ENCODE data around the gene SYPL1. TPM values are rescaled to one million over a fixed set of nuclear protein-coding genes. Genes with fewer than 3 reads are reported as not detected.

SYPL1 gene
- total and polyA plus RNA-seq, 2 donors (not counting 1 experiment from before 2014, with no cell fraction given), result 58.5 to 130 TPM

GRCh38 chr7:106056513-106057203, 55.5 kb downstream of the SYPL1 start:
- peak overlapping the region; percentile 52 for H2AFZ ChIP-seq (ENCODE audit: insufficient read depth, low read depth, low read length, poor library complexity, severe bottlenecking)
- no peak overlapping the region for H3K4me3 ChIP-seq (ENCODE audit: control extremely low read depth in 1 of 5, extremely low read depth in 1 of 5, insufficient read depth in 1 of 5, low read depth in 2 of 5, low read length in 4 of 5)
- H4K20me1 ChIP-seq (ENCODE audit: control insufficient read depth, insufficient read depth, low read length, poor library complexity, severe bottlenecking), result no peaks in the 10 kb centered on the region
- peak; percentile 87 for DNase-seq
- ChIA-PET POLR2A (interaction anchor here (0.9 to 7.3 kb wide), 8 partner anchors 16 to 103 kb away, joined by 4 to 148 read pairs (median 14); partner anchors contain the start of gene SYPL1), CTCF (interaction anchor here (0.6 to 13.0 kb wide), 28 partner anchors 10 to 402 kb away, joined by 3 to 390 read pairs (median 10); partner anchors contain the start of gene SYPL1)
- peaks cover 0 to 12% (median 1%) of the 10 kb centered on the region in 3 donors for H3K9me3 ChIP-seq (ENCODE audit: control extremely low read depth in 1 of 3, control insufficient read depth in 2 of 3, insufficient read depth in 1 of 3, low read length in 2 of 3)
- H3K4me1 ChIP-seq (ENCODE audit: control insufficient read depth in 2 of 2, insufficient read depth in 2 of 2, low read length in 2 of 2), result peaks cover 51 to 58% of the 10 kb centered on the region in 2 donors
- H3K36me3 ChIP-seq (replicated peaks in 1 of 2; ENCODE audit: control extremely low read depth in 1 of 2, control insufficient read depth in 1 of 2, extremely low read depth in 1 of 2, insufficient read depth in 2 of 2, low read length in 1 of 2), result no peaks in the 10 kb centered on the region
- peaks cover 60% of the 10 kb centered on the region for H3K4me1 Mint-ChIP-seq
- no peaks in the 10 kb centered on the region for H3K9me3 Mint-ChIP-seq (ENCODE audit: insufficient read depth)
- peak overlapping the region; percentile 96 for H3K27ac Mint-ChIP-seq
- H3K27me3 ChIP-seq (replicated peaks in 1 of 4; ENCODE audit: control extremely low read depth in 1 of 4, control insufficient read depth in 3 of 4, insufficient read depth in 4 of 4, low read length in 3 of 4), result no peaks in the 10 kb centered on the region
- peak overlapping the region; percentile 89 to 94 for H3K27ac ChIP-seq (ENCODE audit: low read length in 2 of 2)
- H3K79me2 ChIP-seq (ENCODE audit: control insufficient read depth, insufficient read depth, low read length), result no peaks in the 10 kb centered on the region
- H3K4me3 Mint-ChIP-seq, result peak overlapping the region; percentile 73
- ATAC-seq (ENCODE audit: low read depth), result peak; percentile 46
- H3K27me3 Mint-ChIP-seq, result no peaks in the 10 kb centered on the region
- TF ChIP-seq EZH2 (IDR thresholded peaks at IDR 0.05; ENCODE audit: borderline replicate concordance, insufficient read depth, low read depth, low read length, poor library complexity, severe bottlenecking) (no peak), CTCF (IDR thresholded peaks at IDR 0.05) (peak; percentile 81)
- H3K9ac ChIP-seq (ENCODE audit: low read length), result peak overlapping the region; percentile 6
- H3K4me2 ChIP-seq (replicated peaks; ENCODE audit: low read depth, low read length, poor library complexity, severe bottlenecking), result peak overlapping the region; percentile 74
- intact Hi-C loops (cut with micrococcal nuclease), result loop anchor here (1.0 to 10.0 kb wide), 5 partner anchors 38 to 408 kb away; no protein-coding TSS in a partner anchor
- 31% methylated on average over 2 of the region's 9 CpGs for WGBS (ENCODE audit: insufficient coverage)

Measured in B cell (primary cell).